Amniotic stem cell (primary cell): Measurements from ENCODE around the gene LINGO1.

Source experiments
- DNase-seq: peaks from one replicate; lab custom pipeline; 2025; lab: John Stamatoyannopoulos, UW

Gene LINGO1

GRCh38 chr15:77596821-77597803 is 35.6 kb downstream of the LINGO1 start:
- DNase-seq, result no peak

- DNase-seq, result no peak
Measured at GRCh38 chr15:77595231-77595630, 37.5 kb downstream of the LINGO1 start.

GRCh38 chr15:77592758-77593157 is 40.0 kb downstream of the LINGO1 start:
- no peak for DNase-seq

GRCh38 chr15:77591968-77592613 is 40.6 kb downstream of the LINGO1 start:
- DNase-seq, result no peak

- no peak for DNase-seq
Measured at GRCh38 chr15:77589839-77590238, 42.9 kb downstream of the LINGO1 start.

GRCh38 chr15:77588126-77588525 is 44.6 kb downstream of the LINGO1 start:
- DNase-seq, result no peak

- no peak for DNase-seq
Measured at GRCh38 chr15:77584691-77585090, 48.0 kb downstream of the LINGO1 start.

- DNase-seq, result no peak
Measured at GRCh38 chr15:77584201-77584600, 48.5 kb downstream of the LINGO1 start.

- no peak for DNase-seq
Measured at GRCh38 chr15:77582763-77583162, 49.9 kb downstream of the LINGO1 start.

GRCh38 chr15:77581896-77582569 is 50.7 kb downstream of the LINGO1 start:
- DNase-seq, result no peak

- no peak for DNase-seq
Measured at GRCh38 chr15:77580996-77581682, 51.6 kb downstream of the LINGO1 start.

- DNase-seq, result no peak
Measured at GRCh38 chr15:77579498-77580188, 53.1 kb downstream of the LINGO1 start.

GRCh38 chr15:77578641-77579372 is 53.9 kb downstream of the LINGO1 start:
- DNase-seq, result no peak

- DNase-seq, result no peak
Measured at GRCh38 chr15:77577366-77577950, 55.3 kb downstream of the LINGO1 start.

GRCh38 chr15:77576538-77576937 is 56.2 kb downstream of the LINGO1 start:
- DNase-seq, result no peak

- no peak for DNase-seq
Measured at GRCh38 chr15:77575203-77575934, 57.3 kb downstream of the LINGO1 start.

GRCh38 chr15:77574521-77575202 is 58.0 kb downstream of the LINGO1 start:
- DNase-seq, result no peak

- DNase-seq, result no peak
Measured at GRCh38 chr15:77573802-77574201, 58.9 kb downstream of the LINGO1 start.

GRCh38 chr15:77572186-77572585 is 60.5 kb downstream of the LINGO1 start:
- no peak for DNase-seq
